GM21367 (cell line): ENCODE data around the gene GARS1.
A peak's percentile ranks its signal among the peaks of the same experiment; 100 is the strongest.
"Not testable (repeated sequence)": the region's sequence is repeated elsewhere in the genome, so short reads cannot be mapped to it uniquely, and the experiment has no call there.

ENCODE experiments used
- ATAC-seq: cut with Tn5 transposase; IDR thresholded peaks from one replicate; pipeline ENCODE4 v1.9.1; 2021; ENCODE audit not compliant: unreplicated experiment

The GARS1 gene

GRCh38 chr7:30594540-30595435, at the start of gene GARS1:
Gene GARS1 (plus strand): TSS chr7:30594878. CDS start chr7:30594922, 44 bp downstream.
- ATAC-seq: peak; percentile 91

GRCh38 chr7:30545791-30546555, 48.7 kb upstream of the GARS1 start:
- ATAC-seq: no peak

GRCh38 chr7:30546596-30546995, 48.1 kb upstream of the GARS1 start:
- no peak for ATAC-seq

GRCh38 chr7:30548845-30549244, 45.8 kb upstream of the GARS1 start:
- no peak for ATAC-seq

GRCh38 chr7:30549931-30550493, 44.7 kb upstream of the GARS1 start:
- no peak for ATAC-seq

GRCh38 chr7:30552330-30552729, 42.3 kb upstream of the GARS1 start:
- ATAC-seq: no peak

GRCh38 chr7:30553141-30553540, 41.5 kb upstream of the GARS1 start:
- ATAC-seq: no peak

GRCh38 chr7:30553546-30553945, 41.1 kb upstream of the GARS1 start:
- ATAC-seq: no peak

- no peak for ATAC-seq
These were observed 39.2 kb upstream of the GARS1 start for GRCh38 chr7:30555525-30555924.

- no peak for ATAC-seq
These were observed 37.8 kb upstream of the GARS1 start for GRCh38 chr7:30556840-30557239.

GRCh38 chr7:30557245-30557644, 37.4 kb upstream of the GARS1 start:
- ATAC-seq: no peak

- ATAC-seq: no peak
These were observed 35.1 kb upstream of the GARS1 start for GRCh38 chr7:30559611-30560010.

- ATAC-seq: no peak
These were observed 33.3 kb upstream of the GARS1 start for GRCh38 chr7:30561389-30561788.

GRCh38 chr7:30562498-30562897, 32.2 kb upstream of the GARS1 start:
- no peak for ATAC-seq

GRCh38 chr7:30562909-30563308, 31.8 kb upstream of the GARS1 start:
- ATAC-seq: no peak

GRCh38 chr7:30563326-30563942, 31.2 kb upstream of the GARS1 start:
- ATAC-seq: no peak

- ATAC-seq: peak; percentile 75
These were observed 30.3 kb upstream of the GARS1 start for GRCh38 chr7:30564243-30564892.

GRCh38 chr7:30566596-30566995, 28.1 kb upstream of the GARS1 start:
- no peak for ATAC-seq

GRCh38 chr7:30567081-30567480, 27.6 kb upstream of the GARS1 start:
- ATAC-seq: no peak

- not testable (repeated sequence) for ATAC-seq
These were observed 24.4 kb upstream of the GARS1 start for GRCh38 chr7:30570238-30570637.
